Fibroblast of lung (primary cell): ENCODE results near the gene GABRG3.

Experiments used
- CTCF ChIP-seq, 2 donors: IDR thresholded peaks in 1 of 2; conservative IDR thresholded peaks in 1 of 2; 1 replicate in 1 of 2; 2 replicates in 1 of 2; pipeline ENCODE4 v1.5.1; 2011 to 2012; ENCODE audit warnings: low read length in 2 of 2, control low read depth in 1 of 2, inconsistent platforms in 1 of 2, low read depth in 1 of 2, mild to moderate bottlenecking in 1 of 2
- EZH2 ChIP-seq: IDR thresholded peaks from 2 replicates; pipeline ENCODE4 v1.5.1; 2012; ENCODE audit warnings: low read length, control low read depth, mild to moderate bottlenecking; ENCODE audit errors: missing control alignments

DNA sequence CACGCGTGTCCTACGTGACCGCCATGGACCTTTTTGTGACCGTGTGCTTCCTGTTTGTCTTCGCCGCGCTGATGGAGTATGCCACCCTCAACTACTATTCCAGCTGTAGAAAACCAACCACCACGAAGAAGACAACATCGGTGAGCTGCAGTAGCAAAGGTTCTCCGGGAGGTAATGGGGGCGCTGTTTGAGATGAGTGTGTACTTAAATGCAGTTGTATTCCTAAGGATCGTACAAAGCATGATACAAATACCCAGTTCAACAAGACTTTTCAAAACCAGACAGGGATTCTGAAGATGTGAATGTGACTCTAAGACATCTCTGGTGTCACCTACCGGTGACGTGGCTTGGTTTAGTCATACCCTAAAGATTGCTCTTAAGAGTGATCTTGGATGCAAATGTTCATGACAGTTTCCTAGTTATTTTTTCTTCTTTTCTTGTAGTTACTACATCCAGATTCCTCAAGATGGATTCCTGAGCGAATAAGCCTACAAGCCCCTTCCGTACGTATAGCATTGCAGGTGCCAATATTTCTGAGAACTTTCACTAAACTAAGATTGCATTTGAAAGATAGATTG lies 556.6 kb downstream of the GABRG3 start:
- no peak for TF ChIP-seq CTCF (conservative IDR thresholded peaks at IDR 0.05 in 1 of 2, IDR thresholded peaks at IDR 0.05 in 1 of 2; ENCODE audit: low read depth in 1 of 2, low read length in 2 of 2)
- no peak for TF ChIP-seq EZH2
